NB4 (cell line): ENCODE measurements around the gene ACSF2.

Experiments
- DNase-seq: peaks from one replicate; pipeline ENCODE4 v3.0.0; 2010; ENCODE audit warnings: low read depth
- H3K4me3 ChIP-seq: one replicate; pipeline ENCODE4 v1.5.1; 2011; ENCODE audit warnings: mild to moderate bottlenecking, low read depth, low read length, moderate library complexity
- CTCF ChIP-seq: IDR thresholded peaks from one replicate; pipeline ENCODE4 v1.5.1; 2012; ENCODE audit warnings: low read depth, low read length
- MYC ChIP-seq: IDR thresholded peaks from 2 replicates; pipeline ENCODE4 v1.6.1; 2011; ENCODE audit warnings: low read depth, low read length
- POLR2A ChIP-seq: IDR thresholded peaks from 2 replicates; pipeline ENCODE4 v1.6.1; 2011; ENCODE audit warnings: mild to moderate bottlenecking; ENCODE audit not compliant: insufficient read length; ENCODE audit errors: extremely low read depth
- TF ChIP-seq, protein P1 (sequence below): IDR thresholded peaks from 2 replicates; pipeline ENCODE4 v1.6.1; 2011; ENCODE audit warnings: low read depth, low read length

ACSF2 gene

GRCh38 chr17:50452630-50453300 lies 26.7 kb downstream of the ACSF2 start:
- peak; percentile 78 for DNase-seq
- H3K4me3 ChIP-seq, result peak overlapping the region; percentile 21
- TF ChIP-seq MYC (peak; percentile 49; the same call in 1 of the 2 replicates), CTCF (no peak)

DNA sequence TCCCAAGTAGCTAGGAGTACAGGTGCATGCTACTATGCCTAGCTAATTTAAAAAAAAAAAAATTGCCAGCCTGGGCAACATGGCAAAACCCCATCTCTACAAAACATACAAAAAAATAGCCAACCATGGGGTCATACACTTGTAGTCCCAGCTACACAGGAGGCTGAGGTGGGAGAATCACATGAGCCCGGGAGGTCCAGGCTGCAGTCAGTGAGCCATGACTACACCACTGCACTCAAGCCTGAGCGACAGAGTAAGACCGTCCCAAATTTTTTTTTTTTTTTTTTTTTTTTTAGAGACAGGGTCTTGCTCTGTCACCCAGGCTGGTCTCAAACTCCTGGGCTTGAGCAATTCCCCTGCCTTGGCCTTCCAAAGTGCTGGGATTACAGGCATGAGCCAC lies 27.9 kb downstream of the ACSF2 start:
- TF ChIP-seq CTCF (no peak), MYC (no peak), POLR2A (no peak)
- TF ChIP-seq, protein P1, sequence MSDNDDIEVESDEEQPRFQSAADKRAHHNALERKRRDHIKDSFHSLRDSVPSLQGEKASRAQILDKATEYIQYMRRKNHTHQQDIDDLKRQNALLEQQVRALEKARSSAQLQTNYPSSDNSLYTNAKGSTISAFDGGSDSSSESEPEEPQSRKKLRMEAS, result no peak

DNA sequence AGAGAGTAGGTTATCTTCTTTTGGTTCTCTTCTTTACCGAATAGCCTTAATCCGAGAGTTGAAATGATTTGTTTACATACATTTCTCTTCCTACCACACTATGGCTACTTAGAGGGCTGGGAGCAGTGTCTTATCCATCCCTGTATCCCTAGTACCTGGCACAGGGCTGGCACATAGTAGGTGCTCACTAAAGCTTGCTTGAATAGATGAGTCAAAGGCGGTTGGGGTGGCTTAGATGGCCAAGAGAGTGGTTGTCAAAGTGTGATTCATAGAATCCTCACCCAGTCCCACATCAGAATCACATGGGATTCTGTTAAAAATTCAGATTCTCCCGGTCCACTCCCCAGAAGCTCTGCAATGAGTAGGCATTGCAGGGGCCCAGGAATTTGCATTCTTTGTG lies 31.6 kb downstream of the ACSF2 start:
- TF ChIP-seq, protein P1, result no peak
- TF ChIP-seq POLR2A, result no peak
- TF ChIP-seq MYC, result no peak
- no peak for TF ChIP-seq CTCF
- DNase-seq, result no peak
- no peak overlapping the region for H3K4me3 ChIP-seq

More for the DNA sequence above, 27.9 kb downstream of the ACSF2 start:
- no peak overlapping the region for H3K4me3 ChIP-seq
- no peak for DNase-seq

DNA sequence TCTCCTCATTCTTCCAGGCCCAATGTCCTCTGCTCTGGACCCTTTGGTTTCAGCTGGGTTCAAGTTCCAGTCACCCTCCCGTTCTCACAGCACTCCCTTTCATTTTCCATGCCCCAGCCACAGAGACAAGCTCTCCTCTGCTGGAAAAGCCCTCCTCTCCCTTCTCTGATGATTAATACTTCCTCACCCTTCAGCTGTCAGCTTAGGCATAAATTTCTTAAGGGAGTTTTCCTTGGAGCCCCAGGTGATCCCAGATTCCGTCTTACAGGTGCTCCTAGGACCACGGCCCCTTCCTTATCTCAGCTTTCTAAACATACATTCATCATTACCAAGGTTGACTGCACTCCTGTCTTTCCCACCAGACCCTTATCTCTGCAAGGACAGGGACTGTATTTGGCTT lies 32.3 kb downstream of the ACSF2 start:
- TF ChIP-seq CTCF, result no peak
- TF ChIP-seq POLR2A, result no peak
- TF ChIP-seq, protein P1, result no peak
- TF ChIP-seq MYC, result no peak
- no peak overlapping the region for H3K4me3 ChIP-seq
- DNase-seq, result no peak

GRCh38 chr17:50458701-50459676 lies 33.0 kb downstream of the ACSF2 start:
- peak; percentile 91 for DNase-seq
- H3K4me3 ChIP-seq, result no peak overlapping the region
- TF ChIP-seq, protein P1, result no peak
- TF ChIP-seq CTCF (no peak), POLR2A (no peak), MYC (no peak)
